Brain microvascular endothelial cell (primary cell): ENCODE data around the gene NPM3.

Experiments used
- DNase-seq: peaks from one replicate; pipeline ENCODE4 v3.0.0-alpha.2; 2020
- H3K27ac ChIP-seq: fragments of 250-450 bp; sonication (Bioruptor Pico); 2 replicates; pipeline ENCODE4 v1.5.1; 2020; ENCODE audit warnings: mild to moderate bottlenecking, moderate library complexity
- H3K27me3 ChIP-seq: fragments of 250-450 bp; sonication (Bioruptor Pico); replicated peaks from 2 replicates; pipeline ENCODE4 v1.5.1; 2020; ENCODE audit warnings: mild to moderate bottlenecking
- H3K36me3 ChIP-seq: fragments of 250-450 bp; sonication (Bioruptor Pico); replicated peaks from 2 replicates; pipeline ENCODE4 v1.5.1; 2020; ENCODE audit warnings: mild to moderate bottlenecking
- H3K4me3 ChIP-seq: 2 replicates; pipeline ENCODE4 v1.5.1; 2011; ENCODE audit warnings: low read depth, mild to moderate bottlenecking, control low read depth, low read length, moderate library complexity
- in situ Hi-C: cut with HindIII; loops from 2 replicates; pipeline ENCODE4 v1.10.0; 2017; ENCODE audit warnings: low sequenced_read_pairs, low pct_ligation_motif_present
- TF ChIP-seq, protein P1 (sequence below): IDR thresholded peaks from 2 replicates; pipeline ENCODE4 v1.5.1; 2011; ENCODE audit warnings: low read depth, mild to moderate bottlenecking, moderate library complexity, low read length, control low read depth, inconsistent platforms; ENCODE audit errors: missing control alignments

NPM3 gene

DNA sequence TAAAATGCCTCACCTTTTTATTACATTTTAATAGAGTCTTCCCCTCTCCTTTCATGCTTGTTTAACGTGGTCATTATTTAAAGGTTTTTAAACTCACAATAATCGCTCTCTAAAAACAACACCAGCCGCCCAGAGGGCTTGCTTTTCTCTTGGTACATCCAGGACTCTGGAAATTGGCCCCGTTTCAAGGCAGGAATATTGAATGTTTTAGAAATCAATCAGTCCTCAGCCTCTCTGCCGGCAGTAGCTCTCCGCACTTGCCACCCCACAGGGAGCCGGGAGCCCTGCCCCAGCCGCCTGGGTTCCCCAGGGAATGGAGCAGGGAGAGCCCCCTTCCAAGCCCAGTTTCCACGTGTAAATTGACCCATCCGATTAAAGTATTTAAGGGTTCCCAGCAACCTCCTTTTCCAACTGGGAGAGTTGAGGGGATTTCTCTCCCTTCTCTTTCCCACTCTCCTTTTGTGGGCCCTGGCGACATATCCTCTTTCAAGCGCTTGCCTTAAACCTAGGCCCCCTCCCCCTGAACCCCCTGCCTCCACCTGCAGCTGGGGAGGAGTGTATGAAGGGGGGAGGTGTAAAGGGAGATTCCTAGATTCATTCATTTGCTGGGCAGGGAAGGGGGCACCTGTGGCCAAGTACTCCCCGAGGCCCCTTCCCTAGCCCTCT, 9.2 kb downstream of the NPM3 start:
- TF ChIP-seq, protein P1, sequence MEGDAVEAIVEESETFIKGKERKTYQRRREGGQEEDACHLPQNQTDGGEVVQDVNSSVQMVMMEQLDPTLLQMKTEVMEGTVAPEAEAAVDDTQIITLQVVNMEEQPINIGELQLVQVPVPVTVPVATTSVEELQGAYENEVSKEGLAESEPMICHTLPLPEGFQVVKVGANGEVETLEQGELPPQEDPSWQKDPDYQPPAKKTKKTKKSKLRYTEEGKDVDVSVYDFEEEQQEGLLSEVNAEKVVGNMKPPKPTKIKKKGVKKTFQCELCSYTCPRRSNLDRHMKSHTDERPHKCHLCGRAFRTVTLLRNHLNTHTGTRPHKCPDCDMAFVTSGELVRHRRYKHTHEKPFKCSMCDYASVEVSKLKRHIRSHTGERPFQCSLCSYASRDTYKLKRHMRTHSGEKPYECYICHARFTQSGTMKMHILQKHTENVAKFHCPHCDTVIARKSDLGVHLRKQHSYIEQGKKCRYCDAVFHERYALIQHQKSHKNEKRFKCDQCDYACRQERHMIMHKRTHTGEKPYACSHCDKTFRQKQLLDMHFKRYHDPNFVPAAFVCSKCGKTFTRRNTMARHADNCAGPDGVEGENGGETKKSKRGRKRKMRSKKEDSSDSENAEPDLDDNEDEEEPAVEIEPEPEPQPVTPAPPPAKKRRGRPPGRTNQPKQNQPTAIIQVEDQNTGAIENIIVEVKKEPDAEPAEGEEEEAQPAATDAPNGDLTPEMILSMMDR = no peak
- in situ Hi-C loops = no loop called here
- peaks cover 61% of the 10 kb centered on the region for H3K27me3 ChIP-seq
- DNase-seq = no peak
- H3K4me3 ChIP-seq = no peak overlapping the region
- no peak overlapping the region for H3K27ac ChIP-seq
- H3K36me3 ChIP-seq = no peaks in the 10 kb centered on the region

DNA sequence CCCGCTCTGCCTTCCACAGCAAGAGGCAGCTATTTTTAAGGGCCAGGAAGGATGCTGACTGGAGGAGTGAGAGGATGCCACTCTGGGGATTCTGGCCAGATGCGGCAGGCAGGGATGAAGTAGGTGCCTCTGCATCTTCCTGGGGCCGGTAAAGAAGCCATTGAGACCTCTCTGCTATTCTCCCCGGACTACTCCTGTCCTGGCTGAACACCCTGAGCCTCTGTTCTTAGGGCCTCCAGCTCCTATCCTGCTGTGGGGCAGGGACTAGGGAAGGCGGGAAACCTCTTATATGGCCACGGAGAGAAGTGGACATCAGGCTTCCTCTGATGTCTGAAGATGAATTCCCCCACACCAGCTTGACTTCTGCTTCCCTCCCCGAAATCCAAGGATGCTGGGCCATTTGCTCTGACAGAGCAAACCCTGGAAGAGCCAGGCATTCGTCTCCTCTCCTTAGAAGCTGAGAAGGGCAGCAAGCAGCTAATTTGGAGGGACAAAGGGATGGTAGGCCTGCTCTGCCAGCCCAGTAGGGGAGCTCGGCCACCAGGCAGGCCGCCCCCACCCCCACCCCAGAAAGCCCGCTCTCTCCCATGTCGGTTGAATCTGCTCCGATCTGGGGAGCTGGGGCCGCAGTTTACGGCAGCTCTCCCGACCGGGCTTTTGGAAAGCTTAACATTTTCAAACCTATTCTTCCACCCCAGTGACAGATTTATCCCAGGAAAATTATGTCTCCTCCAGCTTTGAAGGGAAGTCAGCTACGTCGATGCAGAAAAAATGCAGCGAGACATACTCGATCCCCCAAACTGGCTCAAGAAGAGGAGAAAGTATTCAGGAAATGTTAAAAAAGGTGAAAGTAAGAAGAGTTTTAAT, 10.1 kb downstream of the NPM3 start:
- Histone ChIP-seq H3K27me3 (peaks cover 62% of the 10 kb centered on the region), H3K36me3 (no peaks in the 10 kb centered on the region), H3K4me3 (no peak overlapping the region), H3K27ac (no peak overlapping the region)
- in situ Hi-C loops = no loop called here
- no peak for DNase-seq
- TF ChIP-seq, protein P1 = no peak

DNA sequence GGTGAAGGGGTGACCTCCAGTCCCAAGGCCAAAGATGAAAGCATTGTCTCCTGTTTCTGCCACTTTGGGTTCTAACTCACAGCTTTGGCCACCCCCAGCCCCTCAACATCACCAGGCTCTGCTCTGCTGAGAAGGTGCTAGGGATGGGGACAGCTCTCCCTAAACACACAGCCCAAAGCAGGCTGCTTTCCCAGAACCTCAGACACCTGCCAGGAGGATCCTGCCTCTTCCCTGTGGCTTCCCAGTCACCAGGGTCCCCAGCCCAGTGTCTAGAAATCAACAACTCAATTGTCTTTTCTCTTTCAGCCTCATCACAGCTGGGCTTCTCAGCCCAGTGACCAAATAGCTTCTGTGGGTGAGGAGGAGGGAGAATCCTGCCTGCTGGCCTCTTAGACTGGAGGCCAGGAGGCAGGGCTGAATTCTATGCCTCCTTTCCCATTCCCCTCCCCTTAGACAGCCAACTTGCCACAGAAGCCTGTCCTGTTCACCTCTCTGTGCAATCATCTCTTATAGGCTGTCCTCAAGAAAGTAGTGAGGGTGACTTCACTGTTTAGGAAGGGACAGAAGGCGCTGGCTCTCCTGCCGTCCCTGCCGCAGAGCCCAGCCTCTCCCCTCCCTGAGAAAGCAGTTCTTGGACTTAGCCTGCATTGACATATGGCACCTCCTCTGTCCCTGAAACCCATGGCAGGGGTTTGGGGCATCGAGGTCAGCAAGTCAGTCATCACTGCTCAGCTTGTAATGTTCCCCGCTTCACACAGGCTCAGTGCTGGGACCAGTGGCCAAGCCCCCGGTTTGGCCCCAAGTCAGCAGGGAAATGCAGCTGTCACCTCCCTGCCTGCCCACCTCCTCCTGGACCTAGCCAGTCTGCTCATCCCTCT, 11.0 kb downstream of the NPM3 start:
- no peaks in the 10 kb centered on the region for H3K36me3 ChIP-seq
- no peak for DNase-seq
- H3K4me3 ChIP-seq = no peak overlapping the region
- in situ Hi-C loops = no loop called here
- no peak overlapping the region for H3K27ac ChIP-seq
- TF ChIP-seq, protein P1 = no peak
- peaks cover 62% of the 10 kb centered on the region for H3K27me3 ChIP-seq

DNA sequence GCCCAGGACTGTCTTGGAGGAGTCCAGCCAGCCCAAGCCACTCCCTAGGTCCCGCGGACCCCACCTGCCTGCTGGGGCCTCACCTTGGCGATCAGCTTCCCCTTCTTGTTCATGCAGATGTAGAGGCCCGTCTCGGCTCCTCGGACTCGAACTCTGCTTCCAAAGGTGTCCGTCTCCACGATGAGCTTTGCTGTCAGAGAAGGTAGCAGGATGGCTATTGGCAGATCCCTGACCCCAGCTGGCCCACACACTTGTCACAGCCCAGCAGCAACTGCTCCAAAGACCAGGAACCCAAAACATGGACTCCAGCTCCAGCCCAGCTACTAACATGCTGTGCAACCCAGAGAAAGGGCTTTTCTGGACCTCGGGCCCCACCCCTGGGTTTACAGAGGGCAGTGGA, 11.9 kb downstream of the NPM3 start:
- Histone ChIP-seq H3K27ac (no peak overlapping the region), H3K36me3 (no peaks in the 10 kb centered on the region), H3K4me3 (no peak overlapping the region), H3K27me3 (peaks cover 58% of the 10 kb centered on the region)
- in situ Hi-C loops = no loop called here
- TF ChIP-seq, protein P1 = no peak
- DNase-seq = no peak

DNA sequence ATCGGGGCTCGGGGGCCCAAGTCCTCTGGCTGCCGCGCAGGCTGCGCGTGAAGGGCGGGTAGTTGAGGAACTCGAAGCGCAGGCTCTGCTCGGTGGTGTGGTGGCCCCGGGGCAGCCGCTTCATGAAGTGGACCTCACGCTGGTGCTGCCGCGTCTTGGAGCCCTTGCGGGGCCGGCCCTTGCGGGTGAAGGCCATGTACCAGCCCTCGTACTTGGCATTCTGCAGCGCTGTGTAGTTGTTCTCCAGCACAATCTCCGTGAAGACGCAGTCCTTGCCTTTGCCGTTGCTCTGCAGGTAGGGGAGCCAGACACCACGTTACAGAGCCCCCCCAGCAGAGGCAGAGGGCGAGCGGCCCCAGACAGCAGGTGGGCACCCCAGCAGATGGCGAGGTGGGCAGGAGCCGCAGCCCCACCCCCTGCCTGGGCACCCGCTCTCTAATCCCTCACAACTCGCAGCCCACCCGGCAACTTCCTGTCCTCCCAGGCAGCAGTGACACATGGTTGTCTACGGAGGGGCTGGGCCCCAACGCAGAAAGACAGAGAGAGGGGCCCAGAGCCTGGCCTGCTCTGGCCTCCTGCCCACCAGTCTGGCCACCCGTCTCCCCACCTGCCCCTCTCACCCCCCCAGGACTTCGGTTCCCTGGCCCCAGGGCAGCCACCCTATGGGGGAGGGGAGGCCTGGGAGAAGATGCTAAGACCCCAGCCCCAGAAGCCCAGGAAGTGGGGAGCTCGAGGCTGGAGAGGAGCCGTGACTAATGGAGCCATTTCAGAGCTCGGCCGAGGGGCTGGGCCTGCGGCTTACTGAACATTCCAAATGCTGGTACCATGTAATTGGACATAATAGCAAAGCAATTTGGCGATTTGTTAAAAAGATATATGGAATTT, 12.7 kb downstream of the NPM3 start:
- DNase-seq = no peak
- in situ Hi-C loops = no loop called here
- TF ChIP-seq, protein P1 = no peak
- H3K27me3 ChIP-seq = peaks cover 54% of the 10 kb centered on the region
- no peak overlapping the region for H3K4me3 ChIP-seq
- H3K27ac ChIP-seq = no peak overlapping the region
- no peaks in the 10 kb centered on the region for H3K36me3 ChIP-seq
